ENCODE results near the gene CD27.
"Not testable (repeated sequence)": the region's sequence is repeated elsewhere in the genome, so short reads cannot be mapped to it uniquely, and the experiment has no call there.

Gene CD27

GRCh38 chr12:6489449-6489848, 44.7 kb downstream of the CD27 start:
- DNase-seq, result no peak

GRCh38 chr12:6490673-6491072, 45.9 kb downstream of the CD27 start:
- DNase-seq, result not testable (repeated sequence)

GRCh38 chr12:6492838-6493496, 48.2 kb downstream of the CD27 start, which contains the start of gene MRPL51:
MRPL51 (minus strand) TSS chr12:6493262; CDS start chr12:6493136, 126 bp downstream.
- DNase-seq, result peak; percentile 67

GRCh38 chr12:6493497-6494257, 48.9 kb downstream of the CD27 start, which contains the start of gene NCAPD2:
NCAPD2 (plus strand) TSS chr12:6494102; CDS start chr12:6495099, 997 bp downstream.
- peak; percentile 87 for DNase-seq

- no peak for DNase-seq
Observed at GRCh38 chr12:6494258-6494743, 49.5 kb downstream of the CD27 start.

- DNase-seq, result no peak
Observed at GRCh38 chr12:6494968-6495367, 50.2 kb downstream of the CD27 start.

- DNase-seq, result not testable (repeated sequence)
Observed at GRCh38 chr12:6497291-6497690, 52.5 kb downstream of the CD27 start.

- no peak for DNase-seq
Observed at GRCh38 chr12:6500466-6500865, 55.7 kb downstream of the CD27 start.
